Adipose tissue (tissue), 3 donors: ENCODE results near the gene FAM221A. TPM values are rescaled to one million over a fixed set of nuclear protein-coding genes. Genes with fewer than 3 reads are reported as not detected.
"Not testable (repeated sequence)": the region's sequence is repeated elsewhere in the genome, so short reads cannot be mapped to it uniquely, and the experiment has no call there.

Experiments used
- H3K27ac ChIP-seq: one replicate; pipeline ENCODE4 v1.5.1; 2013; ENCODE audit warnings: low read depth, low read length
- WGBS, 3 donors: extraction: QIAGEN DNeasy Blood & Tissue Kit; methylation state at CpG; one replicate each; pipeline ENCODE4 v1.1.7; 2013; 5-methylcytosine and 5-hydroxymethylcytosine counted together
- polyA plus RNA-seq, 3 donors: library from polyadenylated mRNA; stranded (reverse); fragments of 200-250 nt; gene quantifications; one replicate each; pipeline ENCODE4 v1.2.3, GENCODE V29; 2013
- donor health status: healthy with polysubstance abuse.
- donor health status: Bipolar disorder and iron deficiency.
- donor health status: healthy.

Gene FAM221A, protein sequence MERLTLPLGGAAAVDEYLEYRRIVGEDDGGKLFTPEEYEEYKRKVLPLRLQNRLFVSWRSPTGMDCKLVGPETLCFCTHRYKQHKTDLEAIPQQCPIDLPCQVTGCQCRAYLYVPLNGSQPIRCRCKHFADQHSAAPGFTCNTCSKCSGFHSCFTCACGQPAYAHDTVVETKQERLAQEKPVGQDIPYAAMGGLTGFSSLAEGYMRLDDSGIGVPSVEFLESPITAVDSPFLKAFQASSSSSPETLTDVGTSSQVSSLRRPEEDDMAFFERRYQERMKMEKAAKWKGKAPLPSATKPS
- polyA plus RNA-seq = 10 to 100 TPM in 1 of 3 donors, 1 to 10 TPM in 2; 3.1 to 14.7 (median 6.4) TPM

- no peak within 1 kb of the TSS for H3K27ac ChIP-seq
- WGBS, 3 donors = 0 to 1% (median 1%) methylated on average over 44 to 53 of the region's 53 CpGs
Observed at GRCh38 chr7:23679898-23680413, at the start of gene FAM221A. Gene FAM221A, plus strand, starts transcription at chr7:23680199. Its CDS starts 20 bp downstream, at chr7:23680219.

DNA sequence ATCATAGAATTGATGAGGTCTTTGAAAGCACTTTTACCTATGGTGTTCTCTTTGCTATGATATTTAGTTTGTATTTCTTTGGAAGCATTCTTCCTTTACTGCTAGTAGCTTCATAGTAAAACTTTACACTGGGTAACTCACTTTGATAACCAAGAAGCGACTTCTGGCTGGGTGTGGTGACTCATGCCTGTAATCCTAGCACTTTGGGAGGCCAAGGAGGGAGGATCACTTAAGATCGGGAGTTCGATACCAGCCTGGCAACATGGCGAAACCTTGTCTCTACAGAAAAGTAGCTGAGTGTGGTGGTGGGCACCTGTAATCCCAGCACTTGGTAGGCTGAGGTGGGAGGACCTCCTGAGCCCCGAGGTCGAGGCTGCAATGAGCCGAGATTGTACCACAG is 46.6 kb upstream of the FAM221A start:
- no peak overlapping the region for H3K27ac ChIP-seq
- 96 to 98% (median 97%) methylated on average over 7 of the region's 7 CpGs for WGBS, 3 donors

- H3K27ac ChIP-seq = no peak overlapping the region
- WGBS, 3 donors = 97 to 99% (median 98%) methylated on average over 1 of the region's 1 CpG
Observed at GRCh38 chr7:23645822-23646221, 34.2 kb upstream of the FAM221A start.

GRCh38 chr7:23653942-23654341 is 26.1 kb upstream of the FAM221A start:
- 88 to 93% (median 90%) methylated on average over 5 of the region's 5 CpGs for WGBS, 3 donors
- no peak overlapping the region for H3K27ac ChIP-seq

DNA sequence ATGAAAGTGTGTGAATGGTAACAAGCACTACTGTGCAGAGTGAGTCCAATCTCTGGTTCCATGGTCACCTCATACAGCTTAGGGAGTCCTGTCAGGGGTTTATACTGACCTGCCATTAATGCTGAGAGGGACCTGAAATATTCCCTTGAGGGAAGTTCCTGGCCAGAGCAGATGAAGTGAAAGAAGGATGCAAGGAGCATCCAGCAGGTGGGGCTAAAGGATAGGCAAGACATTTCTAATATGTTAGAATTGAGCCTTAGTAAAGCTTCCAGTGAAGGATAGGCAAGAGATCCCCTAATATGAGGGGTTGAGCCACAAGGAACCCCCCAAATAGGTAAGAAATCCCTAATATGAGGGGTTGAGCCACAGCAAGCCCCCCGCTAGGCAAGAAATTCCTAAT is 25.5 kb upstream of the FAM221A start:
- no peak overlapping the region for H3K27ac ChIP-seq
- WGBS, 3 donors = 0% methylated on average over 1 of the region's 1 CpG

GRCh38 chr7:23655433-23655832 is 24.6 kb upstream of the FAM221A start:
- H3K27ac ChIP-seq = no peak overlapping the region
- WGBS, 3 donors = 92 to 97% (median 97%) methylated on average over 22 of the region's 22 CpGs

DNA sequence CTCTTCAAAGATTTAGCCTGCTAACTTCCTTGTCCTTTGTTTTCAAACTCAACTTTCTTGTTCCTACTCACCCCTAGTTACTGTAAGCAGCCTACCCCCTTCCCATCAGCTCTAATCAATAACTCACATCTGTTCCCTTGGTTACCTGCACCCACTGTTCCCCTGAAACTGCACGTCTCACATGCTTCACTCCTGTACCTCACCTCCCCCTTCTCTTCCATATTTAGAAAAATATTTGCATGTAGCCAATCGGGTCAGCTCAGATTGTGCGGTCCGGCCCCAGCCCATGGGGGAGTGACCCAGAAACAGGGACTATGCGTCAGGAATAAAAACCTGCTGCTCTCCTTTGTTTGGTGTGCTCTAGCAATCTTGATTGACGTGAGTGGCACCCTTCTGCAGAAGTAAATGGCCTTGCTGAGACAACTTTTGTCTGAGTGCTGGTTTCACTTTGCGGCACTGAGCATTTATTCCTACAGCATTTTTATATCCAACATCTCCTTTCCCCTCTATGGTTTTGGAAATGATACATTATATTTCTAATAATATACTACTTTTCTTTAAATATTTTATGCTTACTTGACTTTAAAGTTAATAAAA is 21.1 kb upstream of the FAM221A start:
- no peak overlapping the region for H3K27ac ChIP-seq
- WGBS, 3 donors = 78 to 87% (median 79%) methylated on average over 7 of the region's 7 CpGs

- H3K27ac ChIP-seq = no peak overlapping the region
- 88 to 89% (median 88%) methylated on average over 3 of the region's 3 CpGs for WGBS, 3 donors
Observed at GRCh38 chr7:23661385-23661784, 18.6 kb upstream of the FAM221A start.

DNA sequence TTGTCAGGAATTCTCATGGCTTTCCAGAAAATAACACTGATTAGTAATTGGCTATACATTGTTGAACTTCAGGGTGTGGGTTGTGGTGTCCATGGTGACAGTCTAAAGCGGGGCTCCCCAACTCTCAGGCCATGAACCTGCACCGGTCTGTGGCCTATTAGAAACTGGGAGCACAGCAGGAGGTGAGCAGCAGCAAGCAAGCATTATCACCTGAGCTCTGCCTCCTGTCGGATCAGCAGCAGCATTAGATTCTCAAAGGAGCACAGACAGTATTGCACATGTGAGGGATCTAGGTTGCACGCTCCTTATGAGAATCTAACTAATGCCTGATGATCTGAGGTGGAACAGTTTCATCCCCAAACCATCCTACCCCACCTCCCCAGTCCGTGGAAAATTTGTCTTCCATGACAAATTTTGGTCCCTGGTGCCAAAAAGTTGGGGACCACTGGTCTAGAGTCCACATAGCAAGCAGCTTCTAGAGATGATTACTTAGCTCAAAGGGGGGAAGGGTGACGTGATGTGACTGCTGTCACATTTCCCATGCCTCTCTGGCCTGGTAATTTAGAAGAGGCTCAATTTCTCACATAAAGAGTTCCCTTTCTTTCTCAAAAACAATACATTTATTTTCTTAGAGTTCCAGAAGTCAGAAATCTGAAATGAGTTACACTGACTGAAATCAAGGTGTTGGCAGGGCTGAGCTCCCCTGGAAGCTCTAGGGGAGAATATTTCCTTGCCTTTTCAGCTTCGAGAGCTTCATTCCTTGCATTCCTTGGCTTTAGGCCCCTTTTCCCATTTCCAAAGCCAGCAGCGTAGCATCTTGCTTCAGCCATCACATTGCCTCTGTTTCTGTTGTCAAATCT is 17.6 kb upstream of the FAM221A start:
- no peak overlapping the region for H3K27ac ChIP-seq
- WGBS, 3 donors = 72 to 81% (median 80%) methylated on average over 8 of the region's 8 CpGs

DNA sequence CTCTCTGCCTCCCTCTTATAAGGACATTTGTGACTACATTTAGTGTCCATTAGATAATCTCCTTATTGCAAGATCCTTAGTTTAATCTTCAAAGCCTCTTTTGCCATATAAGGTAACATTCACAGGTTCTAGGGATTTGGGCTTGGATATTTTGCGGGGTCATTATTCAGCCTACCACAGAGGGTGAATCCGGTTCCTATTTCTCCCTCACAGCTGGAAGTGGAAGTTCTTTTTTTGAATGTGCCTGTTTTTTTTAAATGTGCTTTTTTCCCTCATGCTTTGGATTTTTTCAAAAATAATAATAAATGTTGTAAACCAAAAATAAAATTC is 17.1 kb upstream of the FAM221A start:
- WGBS, 3 donors = 83 to 94% (median 83%) methylated on average over 2 of the region's 2 CpGs
- H3K27ac ChIP-seq = no peak overlapping the region

GRCh38 chr7:23664122-23664521 is 15.9 kb upstream of the FAM221A start:
- no peak overlapping the region for H3K27ac ChIP-seq

DNA sequence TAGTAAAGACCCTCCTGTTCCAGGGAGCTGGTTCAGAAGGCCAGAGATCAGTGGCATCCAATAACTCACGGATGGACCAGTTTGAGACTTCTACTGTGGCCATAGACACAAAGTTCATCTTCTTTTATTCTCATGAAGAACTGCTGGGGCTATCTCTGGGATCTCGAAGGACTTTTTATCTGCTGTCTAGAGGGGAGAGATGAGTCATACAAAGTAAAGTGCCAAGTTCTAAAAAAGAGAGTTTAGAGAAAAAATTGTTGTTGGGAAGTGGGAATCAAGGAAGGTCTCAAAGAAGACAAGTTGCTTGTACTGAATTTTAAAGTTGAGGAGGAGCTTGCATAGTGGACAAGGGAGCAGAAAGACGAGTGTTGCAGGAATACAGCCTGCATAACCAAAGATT is 8.0 kb upstream of the FAM221A start:
- WGBS, 3 donors = 64 to 89% (median 68%) methylated on average over 3 of the region's 3 CpGs

GRCh38 chr7:23680414-23681405 is 711 bp downstream of the FAM221A start:
- WGBS, 3 donors = 3 to 8% (median 6%) methylated on average over 42 of the region's 42 CpGs
- H3K27ac ChIP-seq = no peak overlapping the region

More for the DNA sequence above, 8.0 kb upstream of the FAM221A start:
- no peak overlapping the region for H3K27ac ChIP-seq

- H3K27ac ChIP-seq = not testable (repeated sequence)
- 36 to 81% (median 75%) methylated on average over 6 of the region's 6 CpGs for WGBS, 3 donors
Observed at GRCh38 chr7:23684041-23684440, 4.0 kb downstream of the FAM221A start.

DNA sequence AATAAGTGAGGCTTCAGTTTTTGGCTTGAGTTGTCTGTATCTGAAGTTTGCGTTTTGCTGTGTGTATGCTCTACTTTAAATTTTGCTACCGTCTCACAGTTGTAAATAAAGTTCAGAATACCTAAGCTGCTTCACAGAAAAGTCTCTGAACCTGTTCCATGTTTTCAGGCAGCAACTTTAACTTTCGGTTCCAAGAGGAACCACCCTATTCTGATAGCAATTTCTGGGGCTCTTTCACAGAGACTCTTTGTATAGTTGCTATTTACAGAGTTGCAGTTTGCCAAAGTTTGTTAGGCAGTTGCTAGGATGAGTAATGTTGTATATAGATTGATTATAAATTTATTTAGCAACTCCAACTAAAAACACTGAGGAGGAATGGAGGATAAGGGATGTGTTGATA is 5.7 kb downstream of the FAM221A start:
- WGBS, 3 donors = 20 to 57% (median 55%) methylated on average over 3 of the region's 3 CpGs
- H3K27ac ChIP-seq = no peak overlapping the region

DNA sequence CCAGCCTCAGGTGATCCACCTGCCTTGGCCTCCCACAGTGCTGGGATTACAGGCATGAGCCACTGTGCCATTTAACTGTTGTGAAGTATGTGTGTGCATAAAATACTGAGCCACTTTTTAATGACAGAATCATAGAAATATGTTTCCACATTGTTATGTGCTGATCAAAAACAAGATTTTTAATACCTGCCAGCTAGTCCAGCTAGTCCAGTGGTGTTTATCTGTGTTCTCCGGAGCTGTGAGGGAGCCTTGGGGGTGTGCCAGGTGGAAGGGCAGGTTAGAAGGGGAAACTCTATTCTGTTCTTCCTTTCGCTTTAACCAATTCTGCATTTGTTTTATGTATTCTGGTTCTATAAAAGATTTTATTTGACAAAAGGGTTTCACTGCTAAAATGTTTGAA is 7.0 kb downstream of the FAM221A start:
- no peak overlapping the region for H3K27ac ChIP-seq
- WGBS, 3 donors = 30 to 79% (median 72%) methylated on average over 2 of the region's 2 CpGs

DNA sequence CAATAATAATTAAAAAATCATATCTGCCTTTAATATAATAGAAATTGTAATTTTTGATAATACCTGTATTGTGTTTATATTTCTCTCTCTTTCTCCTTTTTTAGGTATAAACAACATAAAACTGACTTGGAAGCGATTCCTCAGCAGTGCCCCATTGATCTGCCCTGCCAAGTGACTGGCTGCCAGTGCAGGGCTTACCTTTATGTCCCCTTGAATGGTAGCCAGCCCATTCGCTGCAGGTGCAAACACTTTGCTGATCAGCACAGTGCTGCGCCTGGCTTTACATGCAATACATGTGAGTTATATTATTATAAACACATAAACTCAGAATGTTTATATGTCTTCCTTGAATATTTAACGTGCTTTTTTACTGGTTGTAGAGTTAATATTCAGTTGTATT is 9.2 kb downstream of the FAM221A start:
- 67 to 92% (median 84%) methylated on average over 4 of the region's 4 CpGs for WGBS, 3 donors
- no peak overlapping the region for H3K27ac ChIP-seq

DNA sequence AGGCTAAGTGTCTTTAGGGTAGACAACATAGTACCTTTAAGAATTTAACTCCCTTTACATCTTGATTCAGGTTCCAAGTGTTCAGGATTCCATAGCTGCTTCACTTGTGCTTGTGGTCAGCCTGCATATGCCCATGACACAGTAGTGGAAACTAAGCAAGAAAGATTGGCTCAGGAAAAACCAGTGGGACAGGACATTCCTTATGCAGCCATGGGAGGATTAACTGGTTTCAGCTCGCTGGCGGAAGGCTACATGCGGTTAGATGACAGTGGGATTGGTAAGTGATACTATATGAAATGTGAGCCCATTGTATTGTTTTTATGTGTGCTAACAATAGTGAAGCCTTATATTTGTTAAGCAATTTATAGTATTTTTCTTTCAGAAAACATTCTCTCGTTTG is 11.3 kb downstream of the FAM221A start:
- 81 to 90% (median 88%) methylated on average over 4 of the region's 4 CpGs for WGBS, 3 donors
- no peak overlapping the region for H3K27ac ChIP-seq
